ENCODE results near the gene DTWD1. TPM values are rescaled to one million over a fixed set of nuclear protein-coding genes. Genes with fewer than 3 reads are reported as not detected.

Gene DTWD1
- total and polyA plus RNA-seq, 2 of the 4 experiments (the other 2 are of a cell fraction): 19.9 to 20.1 TPM

GRCh38 chr15:49625460-49626036 is 4.7 kb downstream of the DTWD1 start:
- no peak overlapping the region for H2AFZ ChIP-seq (replicated peaks; ENCODE audit: low read length, poor library complexity)
- dilution Hi-C loops (cut with HindIII; ENCODE audit: low sequenced_read_pairs, unreplicated experiment) (no loop called here), in situ Hi-C loops (cut with MboI; ENCODE audit: low sequenced_read_pairs) (no loop called here), intact Hi-C loops (cut with micrococcal nuclease) (loop anchor here (5.0 kb wide), 1 partner anchor 62 kb away; no protein-coding TSS in a partner anchor)
- H2AK9ac ChIP-seq (replicated peaks; ENCODE audit: low read depth, low read length, poor library complexity): no peak overlapping the region
- H4K8ac ChIP-seq (ENCODE audit: low read depth in 2 of 2, low read length in 2 of 2): peak overlapping the region; percentile 56 to 73; a peak in 3 of 4 replicates
- H2BK15ac ChIP-seq (ENCODE audit: low read depth, low read length): peak overlapping the region; percentile 45; the same call in 1 of the 3 replicates
- ChIA-PET POLR2A (ENCODE audit: unreplicated experiment) (no interaction called here), CTCF (no interaction called here)
- H2AK5ac ChIP-seq (ENCODE audit: low read depth, low read length): peak overlapping the region; percentile 81; the same call in 1 of the 2 replicates
- peak overlapping the region; percentile 81 for H3K4ac ChIP-seq (ENCODE audit: low read depth, low read length)
- H4K20me1 ChIP-seq (ENCODE audit: insufficient read depth, low read length): no peaks in the 10 kb centered on the region
- WGBS, 2 experiments (ENCODE audit: extremely low coverage in 2 of 2, insufficient read length in 1 of 2): no CpG with 5 or more reads among the region's 5 CpGs
- H3K9ac ChIP-seq (ENCODE audit: low read depth, low read length): no peak overlapping the region
- H3K27ac ChIP-seq (ENCODE audit: insufficient read depth, low read length): peak overlapping the region; percentile 89
- H3K4me1 ChIP-seq (ENCODE audit: control insufficient read depth, insufficient read depth, low read length): peaks cover 7% of the 10 kb centered on the region
- peak overlapping the region; percentile 39 for H4K5ac ChIP-seq (ENCODE audit: low read depth, low read length)
- TF ChIP-seq RFX5 (IDR thresholded peaks at IDR 0.05; ENCODE audit: low read depth, low read length): no peak
- TF ChIP-seq CHD1 (IDR thresholded peaks at IDR 0.05; ENCODE audit: low read depth, low read length): no peak
- no peak for TF ChIP-seq POLR2A (IDR thresholded peaks at IDR 0.05; ENCODE audit: low read depth, low read length)
- TF ChIP-seq CEBPB (IDR thresholded peaks at IDR 0.05; ENCODE audit: low read depth, low read length): no peak
- TF ChIP-seq BHLHE40 (IDR thresholded peaks at IDR 0.05; ENCODE audit: low read depth, low read length): no peak
- no peak for TF ChIP-seq RCOR1 (IDR thresholded peaks at IDR 0.05; ENCODE audit: insufficient replicate concordance, low read length)
- no peak for TF ChIP-seq RAD21 (IDR thresholded peaks at IDR 0.05; ENCODE audit: low read length)
- no peak for TF ChIP-seq SMC3 (IDR thresholded peaks at IDR 0.05; ENCODE audit: low read depth, low read length)
- no peak for TF ChIP-seq USF2 (IDR thresholded peaks at IDR 0.05; ENCODE audit: low read depth, low read length)
- no peak for TF ChIP-seq NFE2L2 (IDR thresholded peaks at IDR 0.05; ENCODE audit: low read depth, low read length)
- no peak for TF ChIP-seq MAFK (IDR thresholded peaks at IDR 0.05; ENCODE audit: low read depth, low read length)
- TF ChIP-seq FOS (IDR thresholded peaks at IDR 0.05; ENCODE audit: low read depth, low read length): no peak
- no peak for TF ChIP-seq ELK1 (IDR thresholded peaks at IDR 0.05; ENCODE audit: borderline replicate concordance, low read depth, low read length)
- no peak for TF ChIP-seq MXI1 (IDR thresholded peaks at IDR 0.05; ENCODE audit: borderline replicate concordance, low read depth, low read length)
- no peak for TF ChIP-seq CTCF (conservative IDR thresholded peaks at IDR 0.05; ENCODE audit: low read depth, low read length)
- no peak for TF ChIP-seq MAZ (IDR thresholded peaks at IDR 0.05; ENCODE audit: borderline replicate concordance, low read depth, low read length)
- H3K18ac ChIP-seq (ENCODE audit: low read depth, low read length): peak overlapping the region; percentile 90; the same call in 1 of the 2 replicates
- H3K56ac ChIP-seq (ENCODE audit: extremely low read depth, insufficient read depth, low read length): no peak overlapping the region
- 0 out of 2 replicates have a peak, but pooled peaks cover 3% of the 10 kb centered on the region for H3K9me1 ChIP-seq (ENCODE audit: insufficient read depth, low read length)
- no peak for DNase-seq
- H3K4me3 ChIP-seq (ENCODE audit: insufficient read depth, low read depth, low read length): no peak overlapping the region
- peak overlapping the region; percentile 84 for H4K91ac ChIP-seq (ENCODE audit: insufficient read depth, low read depth, low read length)
- H3K14ac ChIP-seq (replicated peaks; ENCODE audit: low read depth, low read length): 0 out of 2 replicates have a peak overlapping the region, but pooled peaks have one; percentile 8
- no TSS peak for BruUV-seq (replicated peaks)
- peaks cover 12% of the 10 kb centered on the region for H3K36me3 ChIP-seq (ENCODE audit: control insufficient read depth, insufficient read depth, low read length)
- H3K4me2 ChIP-seq (ENCODE audit: low read depth, low read length): no peak overlapping the region
- H3K27me3 ChIP-seq (ENCODE audit: control insufficient read depth, insufficient read depth, low read length): no peaks in the 10 kb centered on the region
- H3K9me3 ChIP-seq (ENCODE audit: control insufficient read depth, insufficient read depth, low read length): peaks cover 5% of the 10 kb centered on the region
- H3K79me1 ChIP-seq (ENCODE audit: low read depth in 1 of 2, low read length in 2 of 2): peaks cover 26 to 55% of the 10 kb centered on the region in 2 experiments
- ATAC-seq (ENCODE audit: low read depth): no peak
- H2BK5ac ChIP-seq (ENCODE audit: low read depth, low read length, poor library complexity, severe bottlenecking): peak overlapping the region; percentile 97
- H2BK120ac ChIP-seq (ENCODE audit: low read depth, low read length): peak overlapping the region; percentile 74
- no peak overlapping the region; the same call in 1 of the 2 replicates for H3K23ac ChIP-seq (ENCODE audit: low read depth, low read length)
- peak overlapping the region; percentile 70; the same call in 1 of the 2 replicates for H2BK20ac ChIP-seq (ENCODE audit: low read depth, low read length)
